Fibroblast of skin of back (primary cell): ENCODE measurements around the gene MARCHF2.

Experiments
- DNase-seq: peaks from one replicate; pipeline ENCODE4 v3.0.0-alpha.2; 2013

MARCHF2 gene

GRCh38 chr19:8481616-8482015 lies 68.5 kb downstream of the MARCHF2 start:
- DNase-seq, result no peak

- DNase-seq, result no peak
These were observed 69.6 kb downstream of the MARCHF2 start for GRCh38 chr19:8482696-8483095.

GRCh38 chr19:8483165-8483564 lies 70.1 kb downstream of the MARCHF2 start:
- DNase-seq, result no peak

GRCh38 chr19:8484331-8484894 lies 71.3 kb downstream of the MARCHF2 start:
- no peak for DNase-seq

- no peak for DNase-seq
These were observed 72.7 kb downstream of the MARCHF2 start for GRCh38 chr19:8485561-8486371.

GRCh38 chr19:8486661-8487136 lies 73.6 kb downstream of the MARCHF2 start:
- DNase-seq, result no peak

GRCh38 chr19:8487137-8487851 lies 74.2 kb downstream of the MARCHF2 start:
- DNase-seq, result no peak

GRCh38 chr19:8488365-8488764 lies 75.3 kb downstream of the MARCHF2 start:
- DNase-seq, result no peak
